RKO (cell line): Measurements from ENCODE around the gene HES2.
"Not testable (repeated sequence)": the region's sequence is repeated elsewhere in the genome, so short reads cannot be mapped to it uniquely, and the experiment has no call there.

ENCODE experiments used
- DNase-seq: peaks from one replicate; pipeline ENCODE4 v3.0.0-alpha.2; 2016; ENCODE audit warnings: low spot score

The HES2 gene

DNA sequence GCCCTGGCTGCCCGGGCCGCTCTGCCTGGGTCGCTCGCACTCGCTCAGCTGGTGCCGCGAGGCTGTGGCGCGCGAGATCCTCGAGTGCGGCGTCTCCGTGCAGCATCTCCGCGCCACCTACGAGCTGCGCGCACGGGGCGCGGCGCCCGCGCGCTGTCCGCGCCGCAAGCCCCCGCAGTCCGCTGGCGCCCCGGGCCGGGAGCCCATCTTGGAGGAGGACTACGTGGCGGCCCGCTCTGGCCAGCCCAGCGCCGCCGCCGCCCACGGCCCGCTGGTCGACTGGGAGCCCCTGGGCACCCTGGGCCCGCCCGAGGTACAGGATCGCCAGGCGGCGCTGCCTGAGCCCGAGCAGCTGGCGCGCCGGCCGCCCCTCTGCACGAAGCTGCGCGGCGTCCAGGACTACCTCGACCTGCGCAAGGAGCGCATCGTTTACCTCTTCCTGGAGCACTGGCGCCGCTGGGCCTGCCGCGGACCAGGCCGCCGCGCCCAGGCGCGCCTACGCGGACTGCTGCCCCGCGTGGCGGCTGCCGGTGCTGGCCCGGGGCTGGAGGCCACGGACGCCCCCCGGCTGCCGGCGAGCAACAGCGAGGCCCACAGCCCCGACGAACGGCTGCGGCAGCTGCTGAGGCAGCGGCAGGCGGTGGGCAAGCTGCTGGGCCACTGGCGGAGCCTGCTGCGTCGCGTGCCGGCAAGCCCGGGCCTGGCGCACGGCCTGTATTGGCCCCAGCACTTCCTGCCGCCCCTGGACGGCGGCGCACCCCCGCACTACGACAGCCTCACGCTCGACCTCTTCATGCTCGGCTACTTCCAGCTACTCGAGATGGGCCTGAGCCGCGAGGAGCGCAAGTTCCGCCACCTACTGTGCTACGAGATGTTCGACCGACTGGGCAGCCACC lies 35.4 kb upstream of the HES2 start:
- DNase-seq = no peak

DNA sequence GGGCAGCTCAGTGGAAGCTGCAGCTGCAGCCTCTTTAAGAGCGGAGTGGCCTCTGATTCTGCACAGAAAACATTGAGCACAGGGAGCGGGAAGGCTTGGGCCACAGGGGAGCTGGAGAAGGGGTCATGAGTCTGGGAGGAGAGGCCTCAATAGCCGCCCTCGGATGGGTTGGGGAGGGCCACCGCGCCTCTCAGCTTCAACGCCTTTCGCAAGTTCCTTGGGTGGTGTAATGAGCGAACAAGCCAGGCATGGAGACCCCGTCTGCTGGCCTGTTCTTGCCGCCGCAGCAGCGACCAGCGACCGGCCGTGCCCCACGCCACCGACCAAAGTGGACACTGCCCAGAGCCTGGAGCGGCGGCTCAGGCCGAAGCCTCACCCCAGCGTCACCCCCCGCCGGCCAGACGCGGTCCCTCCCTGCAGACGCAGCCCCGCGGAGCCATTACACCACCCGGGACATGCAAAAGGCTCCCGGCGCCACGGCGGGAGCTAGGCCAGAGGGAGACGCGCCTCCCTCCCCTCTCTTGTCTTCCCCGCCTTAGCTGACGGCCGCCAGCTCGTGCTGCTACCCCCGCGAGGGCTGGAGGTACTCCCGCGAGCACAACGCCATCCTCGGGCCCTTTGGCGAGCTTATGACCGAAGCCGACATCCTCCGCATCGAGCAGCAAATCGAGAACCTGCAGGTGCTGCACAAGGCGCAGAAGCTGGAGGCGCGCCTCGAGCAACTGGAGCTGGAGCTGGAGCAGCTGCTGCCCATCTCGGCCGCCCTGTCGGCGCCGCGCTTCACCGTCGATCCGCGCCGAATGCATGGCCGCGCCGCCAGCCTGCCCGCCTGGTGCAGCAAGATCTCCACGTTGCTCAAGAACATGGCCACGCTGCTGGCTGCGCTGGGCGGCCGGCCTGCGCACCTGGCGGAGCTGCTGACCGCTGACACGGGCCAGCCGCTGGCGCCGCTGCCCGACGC lies 34.5 kb upstream of the HES2 start:
- DNase-seq = not testable (repeated sequence)

DNA sequence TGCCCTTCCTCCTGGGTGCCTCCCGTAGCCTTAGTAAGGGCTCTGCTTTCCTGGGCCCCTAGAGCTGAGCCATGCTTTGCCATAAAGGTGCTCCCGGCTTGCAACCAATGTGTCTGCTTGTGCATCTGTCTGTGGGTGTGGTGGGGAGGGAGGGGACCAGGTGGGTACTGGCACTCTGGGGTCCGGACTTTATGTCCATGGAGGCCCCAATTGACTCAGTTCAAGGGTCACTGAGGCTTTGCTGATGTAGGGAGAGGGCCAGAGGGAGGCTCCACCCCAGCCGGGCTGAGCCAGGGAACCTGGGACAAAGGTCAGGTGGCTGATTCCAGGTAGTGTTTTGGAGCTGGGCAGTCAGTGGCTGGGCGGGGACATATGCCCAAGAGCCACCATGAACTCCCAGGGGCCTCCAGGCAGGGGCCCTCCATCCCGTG lies 31.2 kb upstream of the HES2 start:
- no peak for DNase-seq

DNA sequence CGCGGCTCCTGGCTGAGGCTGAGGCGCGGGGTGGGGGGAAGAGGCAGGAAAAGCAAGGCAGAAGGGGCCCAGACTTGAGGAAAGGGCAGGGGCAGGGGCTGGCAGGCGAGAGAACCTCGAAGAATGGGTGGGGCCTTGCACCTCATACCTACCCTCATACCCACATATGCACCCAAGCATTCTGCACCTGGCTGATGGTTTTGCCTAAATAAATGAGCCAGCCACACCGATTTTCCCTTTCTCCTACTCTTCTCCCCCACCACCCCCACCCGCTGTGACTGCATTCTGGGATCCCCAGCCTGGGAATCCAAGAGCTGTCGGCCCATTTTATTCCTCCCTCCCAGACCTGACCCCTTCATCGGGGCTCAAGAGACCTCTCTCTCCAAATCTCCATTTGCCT lies 30.8 kb upstream of the HES2 start:
- not testable (repeated sequence) for DNase-seq

DNA sequence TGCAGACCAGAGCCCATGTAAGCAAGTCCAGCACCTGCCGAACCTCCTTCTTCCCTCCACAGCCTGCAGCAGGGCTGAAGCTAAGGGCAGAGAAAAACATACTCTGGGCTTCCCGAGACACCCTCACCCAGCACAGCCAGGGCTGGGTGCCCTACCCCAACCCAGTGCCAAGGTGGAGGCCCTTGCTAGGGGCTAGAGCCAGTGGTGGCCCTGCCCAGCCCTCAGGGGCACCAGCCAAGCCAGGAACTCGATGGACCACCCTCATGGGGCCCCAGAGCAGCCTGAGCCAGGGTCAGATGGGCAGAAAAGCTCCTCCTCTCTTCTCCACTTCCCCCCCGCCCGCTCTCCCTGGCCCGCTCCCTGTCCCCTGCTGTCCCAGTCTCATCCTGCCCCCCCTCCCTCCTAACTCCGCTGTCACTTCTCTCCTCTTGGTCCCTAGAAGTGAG lies 30.3 kb upstream of the HES2 start:
- DNase-seq = no peak

DNA sequence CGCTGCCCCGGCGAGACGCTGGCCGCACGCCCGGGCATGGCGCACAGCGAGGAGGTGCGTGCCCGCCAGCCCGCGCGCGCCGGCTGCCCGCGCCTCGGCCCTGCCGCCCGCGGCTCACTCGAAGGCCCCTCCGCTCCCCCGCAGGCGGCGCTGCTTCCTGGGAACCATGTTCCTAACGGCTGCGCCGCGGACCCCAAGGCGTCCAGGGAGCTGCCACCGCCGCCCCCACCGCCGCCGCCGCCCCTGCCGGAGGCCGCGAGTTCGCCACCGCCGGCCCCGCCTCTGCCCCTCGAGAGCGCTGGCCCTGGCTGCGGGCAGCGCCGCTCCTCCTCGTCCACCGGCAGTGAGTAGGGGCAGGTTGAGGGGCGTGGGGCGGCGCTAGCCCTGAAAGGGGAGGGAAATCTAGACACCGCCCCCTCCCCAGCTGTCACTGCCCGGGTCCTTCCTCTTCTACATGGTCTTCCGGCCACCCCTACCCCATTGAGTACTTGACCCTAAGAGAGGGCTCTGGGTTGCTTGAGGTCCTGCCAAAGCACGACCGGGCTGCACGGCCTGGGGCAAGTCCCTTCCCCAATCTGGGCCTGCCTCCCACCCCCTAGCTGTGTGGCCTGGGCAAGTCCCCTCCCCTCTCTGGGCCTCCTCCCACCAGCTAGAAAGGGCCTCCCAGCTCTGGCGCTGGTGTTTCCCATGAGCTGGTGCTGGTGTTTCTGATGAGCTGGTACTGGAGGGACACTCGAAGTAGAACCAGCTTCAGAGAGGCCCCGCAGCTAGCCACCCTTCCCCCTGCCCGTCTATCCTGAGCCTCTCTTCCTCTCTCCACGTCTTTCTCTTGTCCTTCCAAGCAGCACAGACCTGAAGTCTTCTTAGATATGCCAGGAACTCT lies 29.3 kb upstream of the HES2 start:
- DNase-seq = no peak

DNA sequence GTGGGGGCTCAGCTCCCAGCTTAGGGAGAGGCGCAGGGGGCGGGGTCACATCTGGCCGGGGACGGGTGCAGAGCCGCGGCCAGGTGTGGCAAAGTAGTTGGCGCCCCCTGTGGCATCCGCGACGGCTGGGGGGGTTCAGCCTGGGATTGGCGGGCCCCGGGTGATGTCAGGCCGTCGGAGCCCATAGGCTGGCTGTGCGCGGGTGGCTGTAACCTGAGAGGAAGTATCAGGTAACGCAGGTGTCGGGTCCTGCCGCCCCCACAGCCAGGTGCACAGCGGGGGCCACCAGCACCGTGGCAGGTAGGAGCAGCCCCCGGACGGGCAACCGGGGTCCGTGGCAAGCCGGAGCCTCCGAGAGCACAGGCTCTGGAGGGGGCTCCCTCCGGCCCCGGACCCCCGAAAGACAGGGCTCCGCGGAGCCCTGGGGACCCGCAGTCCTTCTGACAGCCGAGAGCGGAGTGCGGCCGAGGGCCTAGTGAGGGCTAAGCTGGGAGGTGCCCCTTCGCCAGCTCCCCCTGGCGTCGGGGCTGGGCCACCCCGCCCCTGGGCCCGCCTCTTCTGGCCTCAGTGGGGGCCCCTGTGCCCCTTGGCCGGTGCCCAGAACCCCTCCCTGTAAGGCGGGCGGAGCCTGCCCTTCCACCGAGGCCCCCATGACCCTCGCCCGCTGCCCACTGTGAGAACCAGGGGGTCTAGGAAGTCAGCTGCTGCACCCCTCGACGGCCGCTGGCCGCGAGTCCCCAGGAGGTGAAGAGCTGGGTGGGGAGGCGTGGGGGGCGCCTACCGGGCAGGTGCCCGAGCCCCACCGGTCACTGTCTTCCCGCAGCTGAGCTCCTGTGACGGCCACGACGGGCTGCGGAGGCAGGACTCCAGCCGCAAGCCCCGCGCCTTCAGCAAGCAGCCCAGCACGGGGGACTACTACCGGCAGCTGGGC lies 28.4 kb upstream of the HES2 start:
- DNase-seq = no peak

DNA sequence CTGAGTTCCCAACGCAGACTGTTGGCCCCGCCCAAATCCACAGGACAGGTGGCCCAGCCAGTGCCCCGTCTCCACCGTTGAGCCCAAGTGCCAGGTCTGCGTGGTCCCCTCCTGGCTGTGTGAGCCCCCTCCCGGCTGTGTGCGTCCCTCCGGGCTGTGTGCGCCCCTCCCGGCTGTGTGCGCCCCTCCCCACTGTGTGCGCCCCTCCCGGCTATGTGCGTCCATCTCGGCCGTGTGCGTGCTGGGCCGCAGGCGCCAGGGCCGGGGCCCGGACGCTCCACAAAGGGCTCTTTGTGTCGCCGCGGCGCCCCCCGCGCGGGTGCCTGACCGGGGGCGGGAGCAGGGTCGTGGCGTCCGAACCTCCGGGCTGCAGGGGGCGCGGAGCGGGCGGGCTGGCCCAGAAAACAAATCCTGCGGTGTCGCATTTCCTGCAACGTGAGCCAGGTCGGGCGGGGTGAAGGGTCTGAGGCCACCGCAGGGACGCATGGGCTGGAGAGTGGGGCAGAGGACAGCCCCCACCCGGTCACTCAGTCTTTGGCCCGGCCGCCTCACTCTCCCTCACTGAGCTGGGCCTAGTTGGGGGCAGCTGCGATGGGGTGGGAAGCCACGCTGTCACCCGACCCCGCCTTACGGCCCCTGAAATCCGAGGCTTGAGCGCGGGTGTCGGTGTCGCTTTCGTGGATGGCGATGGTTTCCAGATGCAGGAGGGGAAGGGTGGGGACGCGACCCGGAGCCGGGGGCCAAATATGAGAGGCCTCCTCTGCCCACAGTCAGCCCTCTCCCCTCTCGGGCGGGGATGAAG lies 27.5 kb upstream of the HES2 start:
- no peak for DNase-seq

DNA sequence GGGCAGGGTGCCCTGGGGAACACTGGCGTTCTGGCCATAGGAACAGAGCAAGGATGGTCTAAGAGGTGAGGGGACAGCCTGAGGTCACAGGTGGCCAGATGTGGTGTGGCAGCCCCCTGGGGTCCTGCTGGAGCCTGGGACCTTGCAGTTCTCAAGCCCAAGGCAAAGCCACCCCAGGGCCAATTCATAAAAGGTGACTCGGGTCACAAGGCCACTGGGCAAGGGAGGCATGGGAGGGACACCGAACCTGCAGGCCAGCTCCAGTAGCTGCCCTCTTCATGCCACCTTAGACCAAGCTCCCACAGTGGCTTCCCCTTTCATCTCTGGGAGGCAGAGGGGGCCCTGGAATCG lies 26.9 kb upstream of the HES2 start:
- DNase-seq = no peak

DNA sequence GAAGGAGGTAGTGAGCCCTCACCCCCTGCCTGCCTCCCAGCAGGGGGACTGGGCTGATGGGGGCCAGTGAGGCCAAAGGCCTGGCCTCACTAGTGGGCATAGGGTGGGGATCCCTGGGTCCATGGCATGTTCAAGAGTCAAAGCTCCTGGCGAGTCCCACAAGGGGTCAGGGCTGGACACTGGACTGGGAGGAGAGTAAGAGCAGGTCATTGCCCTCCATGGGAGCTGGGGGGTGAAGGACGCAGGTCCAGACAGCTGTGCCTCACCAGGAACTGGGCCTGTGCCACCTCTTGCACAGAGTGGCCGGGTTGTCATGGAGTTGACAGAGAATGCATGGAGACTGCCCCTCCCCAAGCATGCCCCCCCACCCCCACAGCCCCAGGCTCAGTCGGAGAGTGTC lies 26.2 kb upstream of the HES2 start:
- not testable (repeated sequence) for DNase-seq

DNA sequence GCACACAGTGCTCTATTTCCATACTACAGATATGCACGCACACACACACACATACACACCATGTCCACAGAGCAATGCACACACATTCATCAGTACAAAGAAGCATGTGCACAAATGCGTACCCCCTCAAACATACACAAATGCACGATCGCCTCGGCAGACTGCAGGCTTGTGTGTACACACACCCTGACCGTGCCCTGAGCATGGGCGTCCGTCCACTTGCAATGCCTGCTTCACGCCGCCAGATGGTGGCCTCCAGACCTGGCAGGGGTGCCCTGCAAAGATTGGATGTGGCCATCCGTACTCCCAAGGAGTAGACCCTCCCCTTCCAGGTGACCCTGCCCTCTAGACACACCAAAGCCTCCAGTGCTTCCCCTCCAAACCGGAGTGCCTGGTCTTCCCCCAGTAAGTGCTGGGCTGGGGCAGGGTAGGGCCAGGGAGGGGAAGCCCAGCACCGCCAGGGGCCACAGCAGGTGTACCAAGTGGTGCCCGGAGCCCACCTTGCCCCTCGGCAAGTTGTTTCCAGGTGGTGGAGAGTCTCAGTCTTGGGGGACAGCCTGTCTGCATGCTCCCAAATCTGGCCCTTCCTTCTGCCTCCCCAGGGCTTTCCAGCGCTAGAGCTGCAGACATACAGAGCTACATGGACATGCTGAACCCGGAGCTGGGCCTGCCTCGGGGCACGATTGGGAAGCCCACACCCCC lies 25.5 kb upstream of the HES2 start:
- peak; percentile 34 for DNase-seq

DNA sequence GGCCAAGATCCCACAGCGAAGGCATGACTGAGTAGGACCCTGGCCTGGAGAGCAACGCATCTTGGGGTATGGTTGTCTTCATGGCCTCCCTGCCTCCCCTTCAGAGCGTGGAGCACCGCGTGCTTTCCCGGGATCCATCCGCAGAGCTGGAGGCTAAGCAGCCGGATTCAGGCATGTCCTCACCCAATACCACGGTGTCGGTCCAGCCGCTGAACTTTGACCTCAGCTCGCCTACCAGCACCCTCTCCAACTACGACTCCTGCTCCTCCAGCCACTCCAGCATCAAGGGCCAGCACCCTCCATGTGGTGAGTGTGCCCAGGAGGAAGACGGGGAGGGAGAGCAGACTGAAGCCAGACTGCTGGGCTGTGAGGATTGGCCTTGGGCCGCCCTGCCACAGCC lies 24.7 kb upstream of the HES2 start:
- DNase-seq = no peak

DNA sequence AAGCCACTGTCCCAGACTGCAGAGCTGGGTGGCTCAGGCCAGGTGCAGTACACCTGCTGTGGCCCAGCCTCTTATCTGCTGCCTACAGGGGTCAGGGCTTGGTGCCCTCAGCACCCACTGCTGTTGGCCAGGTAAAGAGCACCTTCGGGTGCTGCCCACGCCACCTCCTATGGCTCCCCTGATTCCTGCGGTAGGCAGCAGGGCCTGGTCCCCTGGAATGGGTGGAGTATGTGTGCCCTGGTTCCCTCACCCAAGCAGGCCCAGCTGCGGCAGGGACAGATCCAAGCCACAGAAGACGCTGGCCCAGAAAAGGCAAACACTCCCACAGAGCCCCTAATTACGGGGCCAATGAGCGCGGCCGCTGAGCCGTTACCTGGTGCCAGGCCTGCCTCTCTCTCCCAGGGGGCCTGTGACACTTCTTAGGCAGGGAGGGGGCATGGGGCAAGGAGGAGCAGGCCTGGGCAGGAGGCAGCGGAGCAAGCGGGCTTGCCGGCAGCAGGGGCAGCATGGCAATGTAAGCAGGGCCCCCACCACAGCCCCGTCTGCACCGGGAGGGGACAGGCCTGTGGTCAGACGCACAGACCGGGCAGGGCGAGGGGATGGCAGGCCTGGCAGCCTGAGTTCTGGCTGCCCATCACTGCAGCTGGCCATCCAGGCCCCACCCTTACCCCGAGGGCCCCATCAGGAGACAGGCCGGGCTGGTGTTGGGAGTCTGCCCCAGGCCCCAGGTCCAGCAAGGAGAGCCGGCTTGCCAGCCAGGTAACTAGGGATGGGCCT lies 23.8 kb upstream of the HES2 start:
- DNase-seq = no peak

DNA sequence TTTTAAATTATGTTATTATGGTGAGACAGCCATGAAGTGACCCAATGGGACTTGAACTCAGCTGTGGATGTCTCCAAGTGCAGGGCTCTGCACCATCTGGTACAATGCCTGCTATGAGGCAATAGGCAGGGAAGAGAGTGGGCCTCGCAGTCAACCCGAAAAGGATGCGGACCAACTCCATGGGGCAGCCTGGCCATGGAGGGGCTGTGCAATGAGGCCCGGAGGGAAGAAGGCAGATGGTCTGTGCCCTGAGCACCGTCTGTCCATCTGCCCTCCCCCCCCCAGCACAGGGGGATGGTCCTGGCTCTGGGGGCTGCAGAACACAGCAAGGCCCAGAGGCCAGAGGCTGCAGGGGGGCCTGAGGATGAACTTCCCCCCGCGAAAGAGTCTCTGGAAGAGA lies 21.9 kb upstream of the HES2 start:
- DNase-seq = no peak

DNA sequence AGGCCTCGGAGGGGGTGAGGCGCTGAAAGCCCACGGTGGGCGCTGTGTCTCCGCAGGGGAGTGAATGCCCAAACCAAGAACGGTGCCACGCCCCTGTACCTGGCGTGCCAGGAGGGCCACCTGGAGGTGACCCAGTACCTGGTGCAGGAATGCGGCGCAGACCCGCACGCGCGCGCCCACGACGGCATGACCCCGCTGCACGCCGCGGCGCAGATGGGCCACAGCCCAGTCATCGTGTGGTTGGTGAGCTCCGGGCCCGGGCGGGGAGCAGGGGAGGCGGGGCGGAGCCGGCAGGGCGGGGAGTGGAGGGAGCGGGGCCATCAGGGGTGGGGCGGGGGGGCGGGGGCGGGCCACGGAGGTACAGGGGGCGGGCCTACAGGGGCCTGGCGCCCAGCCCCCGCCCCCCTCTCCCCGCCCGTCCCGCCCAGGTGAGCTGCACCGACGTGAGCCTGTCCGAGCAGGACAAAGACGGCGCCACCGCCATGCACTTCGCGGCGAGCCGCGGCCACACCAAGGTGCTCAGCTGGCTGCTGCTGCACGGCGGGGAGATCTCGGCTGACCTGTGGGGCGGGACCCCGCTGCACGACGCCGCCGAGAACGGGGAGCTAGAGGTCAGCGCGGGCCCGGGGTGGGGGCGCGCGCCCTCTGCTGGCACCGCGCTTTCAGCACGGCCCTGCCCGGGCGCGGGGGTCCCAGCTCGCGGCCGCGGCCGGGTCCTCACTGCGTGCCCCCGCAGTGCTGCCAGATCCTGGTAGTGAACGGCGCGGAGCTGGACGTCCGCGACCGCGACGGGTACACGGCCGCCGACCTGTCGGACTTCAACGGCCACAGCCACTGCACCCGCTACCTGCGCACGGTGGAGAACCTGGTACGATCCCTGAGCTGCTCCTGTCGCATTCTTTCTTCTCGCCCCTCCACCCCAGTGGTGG lies 20.7 kb upstream of the HES2 start:
- DNase-seq = peak; percentile 23

DNA sequence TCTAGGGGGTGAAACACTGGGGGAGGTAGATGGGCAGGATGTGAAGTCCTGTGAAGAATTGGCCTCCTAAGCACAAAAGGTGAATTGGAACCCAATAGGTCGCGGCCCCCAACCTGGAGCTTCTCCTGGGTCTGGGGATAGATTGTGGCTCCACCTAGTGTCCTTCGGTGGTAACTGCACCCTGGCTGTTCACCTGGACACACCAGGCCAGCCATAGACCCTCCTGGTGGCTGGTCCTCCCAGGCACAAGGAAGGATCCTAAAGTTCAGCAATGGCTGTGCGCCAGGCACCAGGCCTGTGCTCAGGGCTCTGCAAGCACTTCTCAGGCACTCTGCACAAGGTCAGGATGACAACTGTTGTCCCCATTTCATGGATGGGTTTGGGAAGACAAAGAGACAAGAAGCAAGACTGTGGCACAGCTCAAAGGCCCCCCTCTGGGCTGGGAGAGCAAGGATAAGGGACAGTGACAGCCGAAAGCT lies 18.4 kb upstream of the HES2 start:
- peak; percentile 53 for DNase-seq

DNA sequence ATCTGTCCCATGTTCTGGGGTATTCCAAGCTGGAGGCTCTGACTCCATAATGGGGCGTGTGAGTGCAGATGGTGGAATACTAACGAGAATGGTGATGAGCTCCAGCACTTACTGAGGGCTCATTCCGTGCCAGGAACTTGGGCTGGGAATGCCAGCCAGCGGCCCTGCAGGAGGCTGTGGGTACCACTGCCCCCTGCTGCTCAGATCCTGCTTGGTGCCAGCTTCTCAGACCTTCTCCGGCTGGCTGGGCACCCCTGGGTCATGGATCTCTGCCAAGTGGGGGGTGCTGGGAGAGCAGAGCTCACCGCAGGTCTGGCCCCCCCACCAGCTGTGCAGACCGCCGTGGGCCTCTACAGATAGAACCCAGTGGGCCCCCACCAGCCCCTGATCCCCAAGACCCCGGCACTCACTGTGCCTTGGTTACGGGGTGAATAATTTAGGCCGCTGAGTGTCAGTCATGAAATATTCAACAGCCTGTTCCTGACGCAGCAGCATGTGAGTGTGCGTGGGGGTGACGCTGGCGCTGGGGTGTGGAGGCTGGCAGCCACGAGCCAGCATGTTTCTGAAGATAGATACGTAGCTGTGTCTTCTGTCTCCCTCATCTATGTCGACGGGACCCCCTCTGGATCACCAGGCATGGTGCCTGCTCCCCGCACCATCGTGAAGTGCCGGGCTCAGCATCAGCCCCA lies 17.4 kb upstream of the HES2 start:
- DNase-seq = peak; percentile 41
